ENCODE data around the gene ILF3. TPM values are rescaled to one million over a fixed set of nuclear protein-coding genes. Genes with fewer than 3 reads are reported as not detected.

The ILF3 gene
- total RNA-seq, 1 experiment from 2014 or later, result 430 TPM

DNA sequence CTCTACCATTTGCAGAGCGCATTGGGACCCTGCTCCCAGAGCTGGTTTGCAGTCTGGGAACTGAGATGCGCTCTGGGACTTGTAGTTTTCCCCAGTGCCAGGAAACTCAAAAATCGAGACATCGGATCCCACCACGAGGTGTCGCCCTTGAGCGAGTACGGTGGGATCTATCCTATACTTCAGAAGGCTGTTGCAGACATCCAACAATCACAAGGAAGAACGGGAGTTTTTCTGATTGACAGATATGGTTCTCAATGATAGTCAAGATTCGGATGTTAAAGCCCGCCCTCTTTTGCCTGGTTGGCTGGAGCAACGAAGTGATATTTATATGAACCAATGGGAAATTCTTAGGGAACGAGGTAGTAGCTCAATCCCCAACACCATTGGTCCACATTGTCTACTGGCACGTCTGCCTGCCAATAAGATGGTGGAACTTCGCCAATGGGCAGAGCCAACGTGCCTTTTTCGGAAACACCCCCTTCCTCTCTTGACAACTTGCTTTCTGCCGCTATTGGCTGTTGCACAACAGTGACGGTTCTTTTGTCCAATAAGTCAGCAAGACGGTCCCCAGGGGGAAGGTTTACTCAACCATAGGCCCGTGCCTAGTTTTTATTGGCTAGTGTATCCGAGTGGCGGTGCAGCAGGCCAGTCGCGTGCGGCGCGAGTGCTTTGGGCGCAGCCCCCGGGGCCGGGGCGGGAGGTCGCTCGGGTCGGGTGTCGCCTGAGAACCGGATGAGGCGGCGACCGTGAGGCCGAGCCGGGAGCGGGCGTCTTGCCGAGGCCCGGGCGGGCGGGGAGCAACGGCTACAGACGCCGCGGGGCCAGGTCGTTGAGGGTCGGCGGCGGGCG, 63.4 kb downstream of the ILF3 start, which contains the start of gene DNM2 (continued):
- TF ChIP-seq SIN3A (IDR thresholded peaks at IDR 0.05; ENCODE audit: low read depth) (no peak), ZNF274 (IDR thresholded peaks at IDR 0.05; ENCODE audit: low read depth, low read length) (no peak), POLR2A (IDR thresholded peaks at IDR 0.05; ENCODE audit: borderline replicate concordance, extremely low read depth, insufficient read depth, insufficient read length) (peak; percentile 59), SRF (IDR thresholded peaks at IDR 0.05; ENCODE audit: low read depth) (peak; percentile 100), FOSL1 (IDR thresholded peaks at IDR 0.05; ENCODE audit: low read depth) (no peak)
- TF ChIP-seq, protein P1, sequence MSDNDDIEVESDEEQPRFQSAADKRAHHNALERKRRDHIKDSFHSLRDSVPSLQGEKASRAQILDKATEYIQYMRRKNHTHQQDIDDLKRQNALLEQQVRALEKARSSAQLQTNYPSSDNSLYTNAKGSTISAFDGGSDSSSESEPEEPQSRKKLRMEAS (IDR thresholded peaks at IDR 0.05), result no peak; the same call in 1 of the 2 replicates

DNA sequence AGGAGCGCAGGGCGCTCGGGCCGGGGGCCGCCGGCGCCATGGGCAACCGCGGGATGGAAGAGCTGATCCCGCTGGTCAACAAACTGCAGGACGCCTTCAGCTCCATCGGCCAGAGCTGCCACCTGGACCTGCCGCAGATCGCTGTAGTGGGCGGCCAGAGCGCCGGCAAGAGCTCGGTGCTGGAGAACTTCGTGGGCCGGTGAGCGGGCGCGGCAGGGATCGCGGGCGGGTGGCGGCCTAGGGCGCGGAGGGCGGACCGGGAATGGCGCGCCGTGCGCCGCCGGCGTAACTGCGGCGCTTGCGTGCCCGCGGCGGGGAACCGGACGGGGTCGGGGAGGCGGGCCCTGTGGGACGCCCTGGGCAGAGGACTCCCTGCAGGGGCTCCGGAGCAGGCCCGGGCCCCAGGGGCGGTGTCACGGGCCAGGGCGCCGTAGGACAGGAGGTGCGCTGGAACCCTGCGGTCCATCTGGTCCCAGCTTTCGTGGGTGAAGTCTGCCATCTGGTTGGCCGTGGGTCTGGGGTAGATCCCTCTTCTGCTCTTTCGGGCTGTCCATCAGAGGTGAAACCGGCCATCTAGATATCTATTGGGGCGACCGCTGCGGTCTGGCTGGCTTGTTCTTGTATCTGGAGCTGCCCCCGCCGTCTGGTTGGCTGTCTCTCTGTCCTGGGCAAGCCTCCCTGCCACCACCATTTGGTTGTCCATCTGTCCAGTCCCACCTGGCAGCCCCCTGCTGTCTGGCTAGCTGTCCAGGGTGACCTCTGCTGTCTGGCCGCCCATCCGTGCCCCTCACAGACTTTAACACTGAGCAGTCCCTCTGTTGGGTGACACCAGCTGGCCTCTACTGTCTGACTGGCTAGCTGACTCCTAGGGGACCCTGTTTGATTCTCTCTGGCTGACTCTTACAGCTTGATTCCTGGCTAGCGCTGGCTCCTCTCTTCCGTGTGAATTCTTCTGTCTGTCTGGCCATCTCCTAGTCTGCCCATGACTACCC, 64.4 kb downstream of the ILF3 start:
- ATAC-seq, result peak; percentile 44
- Histone ChIP-seq H3K36me3 (ENCODE audit: control insufficient read depth in 1 of 2, insufficient read depth in 2 of 2, low read length in 2 of 2) (peaks cover 2 to 3% of the 10 kb centered on the region in 2 experiments; a peak in 2 of 4 replicates), H3K27me3 (ENCODE audit: insufficient read depth, low read length) (no peaks in the 10 kb centered on the region), H3K9ac (ENCODE audit: low read length) (peak overlapping the region; percentile 95), H3K4me3 (replicated peaks in 1 of 2; ENCODE audit: low read depth in 1 of 2, low read length in 2 of 2) (peak overlapping the region; percentile 89 to 90), H4K20me1 (ENCODE audit: insufficient read depth) (peaks cover 4% of the 10 kb centered on the region; the same call in 1 of the 2 replicates), H3K9me2 (ENCODE audit: insufficient read depth) (no peaks in the 10 kb centered on the region), H3K79me2 (ENCODE audit: insufficient read depth, low read length) (peaks cover 55% of the 10 kb centered on the region), H3K27ac (ENCODE audit: low read depth, low read length) (peak overlapping the region; percentile 92), H3K4me1 (ENCODE audit: control insufficient read depth in 1 of 2, insufficient read depth in 2 of 2, low read length in 2 of 2) (peaks cover 7 to 14% of the 10 kb centered on the region in 2 experiments; a peak in 3 of 4 replicates), H3K9me3 (ENCODE audit: control insufficient read depth in 1 of 2, insufficient read depth in 1 of 2, low read depth in 1 of 2, low read length in 2 of 2) (no peaks in the 10 kb centered on the region), H3K4me2 (ENCODE audit: low read length) (peak overlapping the region; percentile 84), H2AFZ (ENCODE audit: low read depth, low read length, poor library complexity, severe bottlenecking) (no peak overlapping the region)
- ChIA-PET RAD21 (ENCODE audit: low non-redundant PET in 1 of 2, low total read pairs in 2 of 2, uncharacterized antibody in 2 of 2, unreplicated experiment in 2 of 2) (interaction anchor here (0.7 to 0.9 kb wide), 2 partner anchors 117 kb away, joined by 3 to 5 read pairs; partner anchors contain the start of gene TMED1 (in 2 of the 2)), CTCF (interaction anchor here (0.6 to 3.0 kb wide), 29 partner anchors 9 to 315 kb away, joined by 3 to 43 read pairs (median 4); partner anchors contain the start of genes CDC37, QTRT1 and TMED1), POLR2A (interaction anchor here (0.7 to 2.5 kb wide), 7 partner anchors 10 to 146 kb away, joined by 3 to 14 read pairs (median 5); partner anchors contain the start of genes QTRT1 and TMED1)
- intact Hi-C loops (cut with micrococcal nuclease), result no loop called here
- peak; percentile 12 for TF ChIP-seq POLR2A (IDR thresholded peaks at IDR 0.05; ENCODE audit: borderline replicate concordance, extremely low read depth, insufficient read depth, insufficient read length)
- TF ChIP-seq ZFX (IDR thresholded peaks at IDR 0.05), result peak; percentile 86; the same call in 1 of the 2 replicates
- no peak for TF ChIP-seq EZH2 (IDR thresholded peaks at IDR 0.05)
- no peak for DNase-seq (ENCODE audit: low read depth, low spot score)
- no TSS peak for BruUV-seq (replicated peaks)
